Naive thymus-derived CD8-positive, alpha-beta T cell (primary cell): ENCODE measurements around the gene ITPKB. TPM values are rescaled to one million over a fixed set of nuclear protein-coding genes. Genes with fewer than 3 reads are reported as not detected.
"Not testable (repeated sequence)": the region's sequence is repeated elsewhere in the genome, so short reads cannot be mapped to it uniquely, and the experiment has no call there.

Experiments
- ATAC-seq, 2 donors: fragments of 150-1000 bp; cut with Tn5 transposase in 1 of 2; sonication (Bioruptor Pico), chemical (Tn5 transposase) in 1 of 2; 1 replicate in 1 of 2; 2 replicates in 1 of 2; pipeline ENCODE4 v1.10.0; 2021; ENCODE audit warnings: mild to moderate bottlenecking in 2 of 2, moderate library complexity in 2 of 2
- POLR2A ChIA-PET: fragments of 350-600 bp; sonication (Branson Sonifier 250); formaldehyde crosslinking; loops from one replicate; lab custom pipeline; 2021; ENCODE audit warnings: antibody characterized with exemption; lab: Charles Lee
- DNase-seq, 10 donors: peaks; one replicate each; pipeline versions ENCODE4 v3.0.0 to v3.0.0-alpha.2; 2020 to 2022
- H3K27ac Mint-ChIP-seq, 10 donors: one replicate each; pipeline ENCODE4 v1.8.0; 2020 to 2022; ENCODE audit warnings: mild to moderate bottlenecking in 10 of 10, mixed read lengths in 10 of 10, moderate library complexity in 4 of 10, inconsistent platforms in 1 of 10
- H3K27me3 Mint-ChIP-seq, 5 donors: one replicate each; pipeline ENCODE4 v1.8.0; 2021 to 2022; ENCODE audit warnings: mixed read lengths in 5 of 5
- H3K36me3 Mint-ChIP-seq, 3 donors: one replicate each; pipeline ENCODE4 v1.8.0; 2020 to 2022; ENCODE audit warnings: mixed read lengths in 3 of 3, mild to moderate bottlenecking in 2 of 3, inconsistent platforms in 1 of 3
- H3K4me1 Mint-ChIP-seq, 4 donors: one replicate each; pipeline ENCODE4 v1.8.0; 2021 to 2022; ENCODE audit warnings: mixed read lengths in 4 of 4
- H3K4me3 Mint-ChIP-seq, 10 donors: one replicate each; pipeline ENCODE4 v1.8.0; 2020 to 2022; ENCODE audit warnings: mild to moderate bottlenecking in 10 of 10, mixed read lengths in 10 of 10, moderate library complexity in 6 of 10, inconsistent platforms in 1 of 10
- H3K9me3 Mint-ChIP-seq, 9 donors: one replicate each; pipeline ENCODE4 v1.8.0; 2020 to 2022; ENCODE audit warnings: mixed read lengths in 9 of 9, mild to moderate bottlenecking in 3 of 9, inconsistent platforms in 1 of 9, moderate library complexity in 1 of 9
- polyA plus RNA-seq, 3 donors: library from polyadenylated mRNA; unstranded; fragments of 300-500 nt; fragmentation: Illumina TruSeq; gene quantifications; one replicate each; pipeline ENCODE4 v1.2.3, GENCODE V29; 2021
- total RNA-seq, 8 experiments: library from RNA in 2 of 8; stranded (reverse) in 2 of 8; gene quantifications; one replicate each; pipeline ENCODE4 v1.2.3 and lab custom pipeline; 2021 to 2026

The ITPKB gene
- total and polyA plus RNA-seq, 5 experiments from 2014 or later: 72.3 to 185 (median 74.3) TPM

- Mint-ChIP-seq H3K27ac (peak overlapping the region in 9 of 10 donors; percentile 45 to 86 (median 58)), H3K27me3 (no peaks in the 10 kb centered on the region), H3K4me1 (peaks cover 21 to 29% (median 26%) of the 10 kb centered on the region in 4 donors), H3K4me3 (peak overlapping the region; percentile 36 to 84 (median 68)), H3K9me3 (no peaks in the 10 kb centered on the region), H3K36me3 (peaks cover 0 to 14% (median 6%) of the 10 kb centered on the region in 3 donors)
- DNase-seq (peak in 1 of 10 donors; percentile 31), ATAC-seq (peak; percentile 54 to 64)
- POLR2A ChIA-PET: interaction anchor here (0.6 to 1.7 kb wide), 9 partner anchors 9 to 324 kb away, joined by 3 to 12 read pairs (median 3); no protein-coding TSS in a partner anchor
These were observed 113.1 kb downstream of the ITPKB start for GRCh38 chr1:226625832-226626576.

- no peaks in the 10 kb centered on the region for H3K9me3 Mint-ChIP-seq
- H3K4me3 Mint-ChIP-seq: peak overlapping the region in 3 of 10 donors; percentile 47 to 79 (median 76)
- DNase-seq: peak in 1 of 10 donors; percentile 44
- peak overlapping the region in 4 of 10 donors; percentile 33 to 86 (median 72) for H3K27ac Mint-ChIP-seq
- POLR2A ChIA-PET: no interaction called here
- no peaks in the 10 kb centered on the region for H3K27me3 Mint-ChIP-seq
- peaks cover 0 to 8% (median 6%) of the 10 kb centered on the region in 3 donors for H3K36me3 Mint-ChIP-seq
- ATAC-seq: no peak
- H3K4me1 Mint-ChIP-seq: peaks cover 17 to 29% (median 24%) of the 10 kb centered on the region in 4 donors
These were observed 113.8 kb downstream of the ITPKB start for GRCh38 chr1:226625326-226625725.

DNA sequence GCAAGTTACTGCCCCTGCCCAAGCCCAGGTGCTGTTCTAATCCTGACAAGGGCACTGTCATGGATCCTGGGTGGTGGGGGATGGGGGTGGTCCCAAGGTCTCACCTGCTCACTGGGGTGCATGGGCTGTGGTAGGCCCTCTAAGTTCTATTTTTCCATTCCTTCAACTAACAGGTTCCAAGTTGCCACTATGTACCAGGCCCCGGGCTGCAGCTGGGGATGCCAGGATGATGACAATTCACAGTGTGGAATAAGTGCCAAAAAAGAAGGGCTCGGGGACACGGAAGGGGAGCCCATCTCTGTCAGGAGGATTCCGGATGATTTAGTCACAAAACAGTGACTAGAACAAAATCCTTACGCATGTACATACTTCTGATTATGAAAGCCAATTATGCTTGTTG is 114.6 kb downstream of the ITPKB start:
- Mint-ChIP-seq H3K27me3 (no peaks in the 10 kb centered on the region), H3K27ac (no peak overlapping the region), H3K36me3 (peaks cover 0 to 6% (median 2%) of the 10 kb centered on the region in 3 donors), H3K4me3 (no peak overlapping the region), H3K9me3 (no peaks in the 10 kb centered on the region), H3K4me1 (peaks cover 17 to 29% (median 23%) of the 10 kb centered on the region in 4 donors)
- ATAC-seq: no peak
- no peak for DNase-seq
- POLR2A ChIA-PET: interaction anchor here (0.6 kb wide), 1 partner anchor 116 kb away, joined by 5 read pairs; no protein-coding TSS in a partner anchor

DNA sequence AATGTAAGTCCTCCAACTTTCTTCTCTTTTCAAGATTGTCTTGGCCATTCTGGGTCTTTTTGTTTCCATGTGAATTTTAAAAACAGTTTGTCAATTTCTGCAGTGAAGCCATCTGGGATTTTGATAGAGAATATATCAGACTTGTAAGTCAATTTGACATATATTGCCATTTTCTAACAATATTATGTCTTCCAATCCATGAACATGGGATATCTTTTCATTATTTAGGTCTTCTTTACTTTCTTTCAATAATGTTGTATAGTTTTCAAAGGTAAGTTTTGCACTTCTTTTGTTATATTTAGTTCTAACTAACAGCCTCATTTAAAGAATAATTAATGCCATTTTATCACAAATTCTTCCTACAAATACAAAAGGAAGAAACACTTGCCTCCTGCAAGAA is 117.1 kb downstream of the ITPKB start:
- POLR2A ChIA-PET: no interaction called here
- Mint-ChIP-seq H3K27me3 (no peaks in the 10 kb centered on the region), H3K36me3 (peaks cover 0 to 6% (median 0%) of the 10 kb centered on the region in 3 donors), H3K4me1 (peaks cover 12 to 16% (median 13%) of the 10 kb centered on the region in 4 donors), H3K4me3 (no peak overlapping the region), H3K27ac (no peak overlapping the region), H3K9me3 (peaks cover 0 to 1% (median 0%) of the 10 kb centered on the region in 9 donors)
- ATAC-seq (no peak), DNase-seq (no peak)

DNA sequence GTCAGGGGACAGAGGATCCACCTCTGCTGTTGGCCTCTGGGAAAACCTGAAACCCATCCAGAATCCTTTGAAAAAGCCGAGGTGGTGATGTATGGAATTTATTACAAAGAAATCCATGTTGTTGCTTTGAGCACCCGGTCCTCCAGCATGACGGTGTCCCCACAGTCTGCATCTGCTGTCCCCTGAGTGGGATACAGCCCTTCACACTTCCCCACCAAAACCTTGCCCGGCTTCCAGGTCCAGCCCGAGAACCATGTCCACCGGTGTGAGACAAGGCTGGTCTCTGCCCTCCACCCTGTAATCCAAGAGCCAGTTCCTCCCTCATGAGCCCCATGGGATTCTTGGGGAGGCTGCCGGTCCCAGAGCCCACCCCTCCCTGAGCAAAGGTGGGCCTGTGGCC is 120.1 kb downstream of the ITPKB start:
- no peaks in the 10 kb centered on the region for H3K4me1 Mint-ChIP-seq
- H3K36me3 Mint-ChIP-seq: peaks cover 0 to 6% (median 0%) of the 10 kb centered on the region in 3 donors
- H3K4me3 Mint-ChIP-seq: no peak overlapping the region
- DNase-seq (no peak), ATAC-seq (no peak)
- POLR2A ChIA-PET: no interaction called here
- H3K27ac Mint-ChIP-seq: no peak overlapping the region
- H3K27me3 Mint-ChIP-seq: no peaks in the 10 kb centered on the region
- peaks cover 0 to 1% (median 0%) of the 10 kb centered on the region in 9 donors for H3K9me3 Mint-ChIP-seq

DNA sequence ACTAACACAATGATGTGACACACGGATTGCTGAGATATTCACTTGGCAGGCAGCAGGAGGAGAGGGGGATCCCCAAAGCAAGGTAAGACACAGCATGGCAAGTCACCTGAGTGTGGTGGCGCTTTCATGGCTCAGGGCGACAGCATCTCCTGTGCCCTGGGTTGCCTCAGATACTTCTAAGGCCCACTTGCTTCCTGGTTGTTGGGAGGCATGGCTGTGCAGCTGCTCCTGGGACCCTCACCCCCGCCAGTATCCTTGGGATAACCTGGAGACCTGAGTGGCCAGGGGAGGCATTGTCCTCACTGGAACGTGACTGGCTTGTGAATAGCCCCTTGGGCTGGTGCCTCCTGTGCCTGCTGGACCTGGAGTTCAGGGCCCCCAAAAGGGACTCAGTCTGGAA is 120.7 kb downstream of the ITPKB start:
- Mint-ChIP-seq H3K27me3 (no peaks in the 10 kb centered on the region), H3K9me3 (peaks cover 0 to 1% (median 0%) of the 10 kb centered on the region in 9 donors), H3K4me3 (no peak overlapping the region), H3K27ac (no peak overlapping the region), H3K36me3 (peaks cover 0 to 6% (median 0%) of the 10 kb centered on the region in 3 donors), H3K4me1 (no peaks in the 10 kb centered on the region)
- ATAC-seq: peak; percentile 28 to 32
- DNase-seq: no peak
- POLR2A ChIA-PET: no interaction called here

DNA sequence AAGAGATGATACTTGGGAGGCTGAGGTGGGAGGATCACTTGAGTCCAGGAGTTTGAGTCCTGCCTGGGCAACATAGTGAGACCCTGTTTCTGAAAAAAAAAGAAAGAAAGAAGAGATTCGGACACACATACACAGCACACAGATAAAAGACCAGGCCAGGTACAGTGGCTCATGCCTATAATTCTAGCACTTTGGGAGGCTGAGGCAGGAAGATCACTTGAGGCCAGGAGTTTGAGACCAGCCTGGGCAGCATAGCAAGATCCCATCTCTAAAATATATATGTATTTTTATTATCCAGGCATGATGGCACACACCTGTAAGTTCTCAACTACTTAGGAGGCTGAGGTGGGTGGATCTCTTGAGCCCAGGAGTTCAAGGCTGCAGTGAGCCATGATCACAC is 121.4 kb downstream of the ITPKB start:
- ATAC-seq, H3K27ac Mint-ChIP-seq, H3K27me3 Mint-ChIP-seq, H3K9me3 Mint-ChIP-seq, H3K4me1 Mint-ChIP-seq, H3K36me3 Mint-ChIP-seq, DNase-seq, POLR2A ChIA-PET: not testable (repeated sequence)
- H3K4me3 Mint-ChIP-seq: peak overlapping the region in 1 of 10 donors; percentile 17

- H3K4me1 Mint-ChIP-seq: no peaks in the 10 kb centered on the region
- no peak for DNase-seq
- peaks cover 0 to 4% (median 0%) of the 10 kb centered on the region in 3 donors for H3K36me3 Mint-ChIP-seq
- H3K9me3 Mint-ChIP-seq: peaks cover 0 to 1% (median 0%) of the 10 kb centered on the region in 9 donors
- peak overlapping the region in 1 of 10 donors; percentile 7 for H3K27ac Mint-ChIP-seq
- no peaks in the 10 kb centered on the region for H3K27me3 Mint-ChIP-seq
- H3K4me3 Mint-ChIP-seq: no peak overlapping the region
- ATAC-seq: no peak
- POLR2A ChIA-PET: no interaction called here
These were observed 122.0 kb downstream of the ITPKB start for GRCh38 chr1:226617109-226617508.

- Mint-ChIP-seq H3K4me1 (no peaks in the 10 kb centered on the region), H3K4me3 (no peak overlapping the region), H3K27ac (peak overlapping the region in 1 of 10 donors; percentile 7), H3K9me3 (peaks cover 0 to 1% (median 0%) of the 10 kb centered on the region in 9 donors), H3K27me3 (no peaks in the 10 kb centered on the region), H3K36me3 (no peaks in the 10 kb centered on the region)
- ATAC-seq (no peak), DNase-seq (no peak)
- POLR2A ChIA-PET: no interaction called here
These were observed 122.4 kb downstream of the ITPKB start for GRCh38 chr1:226616636-226617035.

DNA sequence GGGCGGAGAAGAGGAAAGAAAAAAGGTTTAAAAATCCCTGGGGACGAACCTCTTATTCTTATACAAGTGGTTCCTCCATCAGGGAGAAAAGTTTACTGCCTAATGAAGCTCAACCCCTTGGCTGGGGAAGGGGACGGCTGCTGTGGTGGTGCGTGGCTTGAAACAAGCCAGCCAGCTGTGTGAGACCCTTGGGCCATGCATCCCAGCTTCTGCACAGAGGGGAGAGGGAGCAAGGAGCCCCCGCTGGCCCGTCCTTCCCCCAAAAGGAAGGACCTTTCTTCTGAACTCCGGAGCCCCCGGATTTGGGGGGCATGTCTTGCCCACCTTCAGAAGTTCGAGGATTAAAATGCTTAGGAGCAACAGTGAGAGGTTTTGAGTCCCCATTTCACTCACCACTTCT is 123.2 kb downstream of the ITPKB start:
- Mint-ChIP-seq H3K9me3 (peaks cover 0 to 1% (median 0%) of the 10 kb centered on the region in 9 donors), H3K4me3 (no peak overlapping the region), H3K27ac (no peak overlapping the region), H3K36me3 (no peaks in the 10 kb centered on the region), H3K4me1 (no peaks in the 10 kb centered on the region), H3K27me3 (no peaks in the 10 kb centered on the region)
- POLR2A ChIA-PET: no interaction called here
- no peak for ATAC-seq
- no peak for DNase-seq

- POLR2A ChIA-PET, ATAC-seq: not testable (repeated sequence)
These were observed 127.1 kb downstream of the ITPKB start for GRCh38 chr1:226611980-226612379.

DNA sequence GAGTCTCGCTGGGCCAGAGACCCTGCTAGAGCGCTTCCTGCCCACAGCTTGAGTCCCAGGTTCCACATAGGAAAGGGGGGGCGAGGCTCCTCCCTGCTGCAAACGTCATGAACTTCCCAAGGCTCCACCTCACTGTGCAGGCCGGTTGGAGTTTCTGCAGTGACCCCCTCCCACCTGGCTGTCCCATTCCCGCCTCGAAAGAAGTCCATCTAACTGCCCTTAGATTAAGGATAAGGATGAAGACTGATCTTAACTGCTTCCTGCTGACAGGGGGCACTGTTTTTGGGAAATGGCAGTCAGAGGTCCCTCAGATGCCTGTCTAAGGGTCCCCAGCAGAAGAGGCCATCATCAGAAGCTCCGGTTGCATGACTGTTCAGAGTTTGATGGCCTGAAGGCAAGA is 127.8 kb downstream of the ITPKB start:
- Mint-ChIP-seq H3K27ac (peak overlapping the region in 1 of 10 donors; percentile 44), H3K9me3 (no peaks in the 10 kb centered on the region), H3K36me3 (no peaks in the 10 kb centered on the region), H3K27me3 (peaks cover 0 to 8% (median 0%) of the 10 kb centered on the region in 5 donors), H3K4me3 (no peak overlapping the region), H3K4me1 (no peaks in the 10 kb centered on the region)
- ATAC-seq: no peak
- no peak for DNase-seq
- POLR2A ChIA-PET: no interaction called here

More at GRCh38 chr1:226611980-226612379, 127.1 kb downstream of the ITPKB start:
- H3K9me3 Mint-ChIP-seq, H3K27me3 Mint-ChIP-seq, H3K4me1 Mint-ChIP-seq, DNase-seq, H3K36me3 Mint-ChIP-seq, H3K4me3 Mint-ChIP-seq, H3K27ac Mint-ChIP-seq: not testable (repeated sequence)

DNA sequence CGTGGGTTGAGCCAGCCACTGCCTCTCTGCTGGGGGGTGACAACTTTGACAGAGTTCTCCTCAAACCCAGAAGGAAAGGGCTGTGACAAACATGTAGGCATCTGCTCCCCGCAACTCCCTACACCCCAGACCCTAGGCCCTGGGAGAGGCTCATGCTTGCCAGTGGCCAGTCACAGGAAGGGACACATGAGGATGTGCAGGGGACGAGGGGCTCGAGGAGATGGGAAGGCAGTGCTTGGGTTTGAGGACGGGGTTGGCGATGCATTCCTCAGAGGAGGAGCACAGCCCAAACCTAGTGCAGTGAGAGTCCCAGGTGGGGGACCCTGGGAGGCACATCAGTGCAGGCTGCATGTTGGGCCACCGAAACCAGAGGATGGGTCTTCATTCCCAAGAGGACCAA is 128.4 kb downstream of the ITPKB start:
- H3K36me3 Mint-ChIP-seq: no peaks in the 10 kb centered on the region
- H3K27me3 Mint-ChIP-seq: peaks cover 0 to 8% (median 0%) of the 10 kb centered on the region in 5 donors
- H3K4me1 Mint-ChIP-seq: no peaks in the 10 kb centered on the region
- H3K9me3 Mint-ChIP-seq: no peaks in the 10 kb centered on the region
- H3K27ac Mint-ChIP-seq: no peak overlapping the region
- ATAC-seq (no peak), DNase-seq (no peak)
- H3K4me3 Mint-ChIP-seq: no peak overlapping the region
- POLR2A ChIA-PET: no interaction called here
